K562 (cell line): ENCODE results near the gene CFD. TPM values are rescaled to one million over a fixed set of nuclear protein-coding genes. Genes with fewer than 3 reads are reported as not detected.

Experiments
- AFF1 ChIP-seq, 2 experiments: fragments of 450-650 bp; IDR thresholded peaks; 2 replicates each; pipeline ENCODE4 v1.6.1; 2018; ENCODE audit warnings: mild to moderate bottlenecking in 2 of 2, low read depth in 1 of 2; ENCODE audit not compliant: partially characterized antibody in 2 of 2
- CBX3 ChIP-seq, 2 experiments: IDR thresholded peaks; 1 replicate in 1 of 2; 2 replicates in 1 of 2; pipeline ENCODE4 v1.6.1; 2012; ENCODE audit warnings: inconsistent platforms in 2 of 2, low read length in 2 of 2, borderline replicate concordance in 1 of 2, control low read depth in 1 of 2
- DIDO1 ChIP-seq: fragments of 450-650 bp; IDR thresholded peaks from 2 replicates; pipeline ENCODE4 v1.6.1; 2016; ENCODE audit warnings: low read depth, missing biosample characterization, missing genetic modification characterization
- EHMT2 ChIP-seq: fragments of 450-650 bp; IDR thresholded peaks from 2 replicates; pipeline ENCODE4 v1.6.1; 2018; ENCODE audit warnings: antibody characterized with exemption
- EP400 ChIP-seq: fragments of 450-650 bp; IDR thresholded peaks from 2 replicates; pipeline ENCODE4 v1.6.1; 2017; ENCODE audit warnings: antibody characterized with exemption, mild to moderate bottlenecking, moderate library complexity
- EWSR1 ChIP-seq: fragments of 450-650 bp; IDR thresholded peaks from 2 replicates; pipeline ENCODE4 v1.6.1; 2018; ENCODE audit warnings: borderline replicate concordance, mild to moderate bottlenecking, low read depth, moderate library complexity; ENCODE audit not compliant: partially characterized antibody
- MITF ChIP-seq: IDR thresholded peaks from 2 replicates; pipeline ENCODE4 v1.6.1; 2014; ENCODE audit warnings: antibody characterized with exemption
- MYC ChIP-seq, 2 experiments: fragments of 250-450 bp in 1 of 2; sonication (Bioruptor Pico) in 1 of 2; IDR thresholded peaks; 2 replicates each; pipeline versions ENCODE4 v1.5.1 to v1.6.1; 2012 to 2021; ENCODE audit warnings: low read depth in 2 of 2, borderline replicate concordance in 1 of 2, improper control_type of control experiment in 1 of 2, low read length in 1 of 2, mild to moderate bottlenecking in 1 of 2, moderate library complexity in 1 of 2
- NRF1 ChIP-seq, 2 experiments: fragments of 450-650 bp; IDR thresholded peaks in 1 of 2; conservative IDR thresholded peaks in 1 of 2; 2 replicates each; pipeline ENCODE4 v1.6.1; 2014; ENCODE audit warnings: mild to moderate bottlenecking in 2 of 2
- SAP30 ChIP-seq: fragments of 200-600 bp; sonication (generic); IDR thresholded peaks from 2 replicates; pipeline ENCODE4 v1.6.1; 2012; ENCODE audit warnings: borderline replicate concordance, low read depth, mild to moderate bottlenecking, moderate library complexity, low read length, control low read depth, inconsistent platforms; ENCODE audit not compliant: insufficient read depth, poor library complexity, severe bottlenecking
- TBL1XR1 ChIP-seq, 2 experiments: IDR thresholded peaks; 2 replicates each; pipeline ENCODE4 v1.6.1; 2012; ENCODE audit warnings: improper control_type of control experiment in 2 of 2, low read length in 2 of 2, mild to moderate bottlenecking in 1 of 2
- ZBTB26 ChIP-seq: fragments of 450-650 bp; formaldehyde crosslinking; IDR thresholded peaks from 2 replicates; pipeline ENCODE4 v1.4.0; 2022; ENCODE audit warnings: missing genetic modification characterization
- ZNF263 ChIP-seq: sonication (generic); formaldehyde crosslinking; IDR thresholded peaks from 2 replicates; pipeline ENCODE4 v1.8.0; 2022; ENCODE audit warnings: mild to moderate bottlenecking, missing genetic modification reagents, borderline replicate concordance
- ZNF444 ChIP-seq: fragments of 250-450 bp; sonication (Bioruptor Pico); IDR thresholded peaks from 2 replicates; pipeline ENCODE4 v1.4.0; 2020; ENCODE audit warnings: mild to moderate bottlenecking, moderate library complexity
- ZNF507 ChIP-seq: conservative IDR thresholded peaks from 2 replicates; pipeline ENCODE4 v1.6.1; 2017; ENCODE audit warnings: missing genetic modification characterization, missing compliant biosample characterization
- ZNF586 ChIP-seq: fragments of 450-650 bp; formaldehyde crosslinking; conservative IDR thresholded peaks from 2 replicates; pipeline ENCODE4 v1.4.0; 2020; ENCODE audit warnings: mild to moderate bottlenecking, moderate library complexity
- polyA plus RNA-seq, 8 experiments: library from polyadenylated mRNA; depleted of rRNA in 4 of 8; stranded (reverse) in 5 of 8; unstranded in 3 of 8; fragments of >200 nt; fragmentation: Nextera tagmentation in 2 of 8; fragmentation: Illumina TruSeq in 1 of 8; extraction: Ambion mirVana in 2 of 8; extraction: Trizol in 1 of 8; gene quantifications; 2 replicates each; pipeline versions ENCODE4 v1.2.1 to v1.2.3, GENCODE V29; 2011 to 2014; ENCODE audit warnings: inconsistent platforms in 1 of 8, missing spikeins in 1 of 8
- total RNA-seq, 7 experiments: library from RNA; depleted of rRNA in 6 of 7; stranded (reverse); fragments of >200 nt in 6 of 7; fragmentation: Illumina TruSeq in 2 of 7; extraction: Trizol in 2 of 7; gene quantifications; 2 replicates each; pipeline versions ENCODE4 v1.2.1 to v1.2.3, GENCODE V29; 2011 to 2021; ENCODE audit warnings: low replicate concordance in 1 of 7
- TF ChIP-seq, protein P1 (sequence below): sonication (generic); formaldehyde crosslinking; IDR thresholded peaks from 2 replicates; pipeline ENCODE4 v1.9.0; 2022; ENCODE audit warnings: mild to moderate bottlenecking, missing genetic modification reagents
- TF ChIP-seq, protein P2 (sequence below): sonication (generic); formaldehyde crosslinking; IDR thresholded peaks from 2 replicates; pipeline ENCODE4 v1.8.0; 2022; ENCODE audit warnings: missing genetic modification reagents, mild to moderate bottlenecking, borderline replicate concordance

CFD gene
- total and polyA plus RNA-seq, 9 of the 15 experiments (the other 6 are each of a cell fraction or from before 2014, with no cell fraction given): 0.52 to 59.4 (median 7.6) TPM

DNA sequence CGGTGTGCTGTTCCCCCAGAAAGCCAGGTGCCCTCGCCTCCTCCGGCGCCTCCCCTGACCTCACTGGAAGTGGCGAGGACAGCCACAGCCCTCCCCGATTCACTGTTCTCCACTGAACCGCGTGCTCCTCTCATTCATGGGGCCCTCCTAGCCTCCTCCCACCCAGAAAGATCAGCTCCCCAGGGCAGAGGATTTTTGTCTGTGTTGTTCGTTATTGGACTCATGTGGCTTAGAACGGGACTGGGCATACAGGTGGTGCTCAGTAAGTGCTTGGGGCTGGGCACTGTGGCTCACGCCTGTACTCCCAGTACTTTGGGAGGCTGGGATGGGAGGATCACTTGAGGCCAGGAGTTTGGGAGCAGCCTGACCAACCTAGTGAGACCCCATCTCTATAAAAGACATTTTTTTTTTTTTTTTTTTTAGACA is 14.9 kb upstream of the CFD start (continued):
- TF ChIP-seq EP400 (peak; percentile 33; the same call in 1 of the 2 replicates), ZBTB26 (CRISPR knock-in tag) (no peak), TBL1XR1 (IDR thresholded peaks at IDR 0.05; ENCODE audit: low read length in 2 of 2) (no peak), NRF1 (conservative IDR thresholded peaks at IDR 0.05 in 1 of 2, IDR thresholded peaks at IDR 0.05 in 1 of 2) (peak in 1 of 2 experiments; percentile 23; a peak in 1 of 4 replicates), EHMT2 (no peak), MITF (no peak), AFF1 (IDR thresholded peaks at IDR 0.05; ENCODE audit: low read depth in 1 of 2, partially characterized antibody in 2 of 2) (no peak), EWSR1 (no peak), CBX3 (IDR thresholded peaks at IDR 0.05; ENCODE audit: borderline replicate concordance in 1 of 2, low read length in 2 of 2) (peak in 1 of 2 experiments; percentile 12; a peak in 1 of 3 replicates), DIDO1 (tag) (no peak), ZNF507 (no peak), ZNF444 (CRISPR knock-in tag) (peak; percentile 57; the same call in 1 of the 2 replicates), MYC (IDR thresholded peaks at IDR 0.05; ENCODE audit: low read depth, low read length) (peak; percentile 59), MYC (CRISPR knock-in tag; IDR thresholded peaks at IDR 0.05; ENCODE audit: borderline replicate concordance, low read depth) (no peak), ZNF263 (CRISPR knock-in tag) (peak; percentile 74), ZNF586 (CRISPR knock-in tag) (no peak), SAP30 (no peak)
- TF ChIP-seq, protein P1, sequence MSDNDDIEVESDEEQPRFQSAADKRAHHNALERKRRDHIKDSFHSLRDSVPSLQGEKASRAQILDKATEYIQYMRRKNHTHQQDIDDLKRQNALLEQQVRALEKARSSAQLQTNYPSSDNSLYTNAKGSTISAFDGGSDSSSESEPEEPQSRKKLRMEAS (CRISPR knock-in tag): peak; percentile 86
- TF ChIP-seq, protein P2, sequence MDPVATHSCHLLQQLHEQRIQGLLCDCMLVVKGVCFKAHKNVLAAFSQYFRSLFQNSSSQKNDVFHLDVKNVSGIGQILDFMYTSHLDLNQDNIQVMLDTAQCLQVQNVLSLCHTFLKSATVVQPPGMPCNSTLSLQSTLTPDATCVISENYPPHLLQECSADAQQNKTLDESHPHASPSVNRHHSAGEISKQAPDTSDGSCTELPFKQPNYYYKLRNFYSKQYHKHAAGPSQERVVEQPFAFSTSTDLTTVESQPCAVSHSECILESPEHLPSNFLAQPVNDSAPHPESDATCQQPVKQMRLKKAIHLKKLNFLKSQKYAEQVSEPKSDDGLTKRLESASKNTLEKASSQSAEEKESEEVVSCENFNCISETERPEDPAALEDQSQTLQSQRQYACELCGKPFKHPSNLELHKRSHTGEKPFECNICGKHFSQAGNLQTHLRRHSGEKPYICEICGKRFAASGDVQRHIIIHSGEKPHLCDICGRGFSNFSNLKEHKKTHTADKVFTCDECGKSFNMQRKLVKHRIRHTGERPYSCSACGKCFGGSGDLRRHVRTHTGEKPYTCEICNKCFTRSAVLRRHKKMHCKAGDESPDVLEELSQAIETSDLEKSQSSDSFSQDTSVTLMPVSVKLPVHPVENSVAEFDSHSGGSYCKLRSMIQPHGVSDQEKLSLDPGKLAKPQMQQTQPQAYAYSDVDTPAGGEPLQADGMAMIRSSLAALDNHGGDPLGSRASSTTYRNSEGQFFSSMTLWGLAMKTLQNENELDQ (CRISPR knock-in tag): no peak
